Parathyroid adenoma (tissue), 2 donors: Measurements from ENCODE around the gene CLIC3.
"Not testable (repeated sequence)": the region's sequence is repeated elsewhere in the genome, so short reads cannot be mapped to it uniquely, and the experiment has no call there.

Experiments
- H2AFZ ChIP-seq: fragments of 300-600 bp; sonication (generic); one replicate; pipeline ENCODE4 v1.7.0; 2017; ENCODE audit warnings: antibody characterized with exemption, mild to moderate bottlenecking
- H3K27ac ChIP-seq: fragments of 300-600 bp; sonication (generic); one replicate; pipeline ENCODE4 v1.7.0; 2017
- H3K27me3 ChIP-seq: fragments of 300-600 bp; sonication (generic); one replicate; pipeline ENCODE4 v1.7.0; 2017; ENCODE audit warnings: low read length; ENCODE audit not compliant: control insufficient read depth, insufficient read depth
- H3K36me3 ChIP-seq: fragments of 300-600 bp; sonication (generic); one replicate; pipeline ENCODE4 v1.7.0; 2017; ENCODE audit warnings: low read length; ENCODE audit not compliant: control insufficient read depth, insufficient read depth
- H3K4me1 ChIP-seq: fragments of 300-600 bp; sonication (generic); one replicate; pipeline ENCODE4 v1.7.0; 2017; ENCODE audit warnings: control low read depth
- H3K4me2 ChIP-seq: fragments of 300-600 bp; sonication (generic); one replicate; pipeline ENCODE4 v1.7.0; 2017; ENCODE audit warnings: low read length
- H3K4me3 ChIP-seq: fragments of 300-600 bp; sonication (generic); one replicate; pipeline ENCODE4 v1.7.0; 2017; ENCODE audit warnings: low read depth, low read length
- H3K79me2 ChIP-seq: fragments of 300-600 bp; sonication (generic); one replicate; pipeline ENCODE4 v1.7.0; 2017; ENCODE audit warnings: control low read depth
- H3K9ac ChIP-seq: fragments of 300-600 bp; sonication (generic); one replicate; pipeline ENCODE4 v1.7.0; 2017; ENCODE audit warnings: mild to moderate bottlenecking
- H3K9me3 ChIP-seq: fragments of 300-600 bp; sonication (generic); one replicate; pipeline ENCODE4 v1.7.0; 2017; ENCODE audit warnings: low read length; ENCODE audit not compliant: control insufficient read depth
- CTCF ChIP-seq: fragments of 300-600 bp; sonication (generic); IDR thresholded peaks from one replicate; pipeline ENCODE4 v1.7.0; 2017; ENCODE audit warnings: antibody characterized with exemption, mild to moderate bottlenecking
- donor health status: primary hyperparathyroidism.

Gene CLIC3

GRCh38 chr9:137008312-137008711 is 11.9 kb upstream of the CLIC3 start:
- Histone ChIP-seq H3K4me1 (no peaks in the 10 kb centered on the region), H3K36me3 (no peaks in the 10 kb centered on the region), H3K4me2 (no peak overlapping the region), H3K27ac (no peak overlapping the region), H3K9me3 (no peaks in the 10 kb centered on the region), H2AFZ (no peak overlapping the region), H3K79me2 (no peaks in the 10 kb centered on the region), H3K4me3 (no peak overlapping the region), H3K9ac (no peak overlapping the region), H3K27me3 (no peaks in the 10 kb centered on the region)
- TF ChIP-seq CTCF, result no peak

- Histone ChIP-seq H3K4me3 (no peak overlapping the region), H3K4me1 (no peaks in the 10 kb centered on the region), H3K27ac (no peak overlapping the region), H3K4me2 (no peak overlapping the region), H3K79me2 (no peaks in the 10 kb centered on the region), H2AFZ (no peak overlapping the region), H3K9me3 (no peaks in the 10 kb centered on the region), H3K27me3 (no peaks in the 10 kb centered on the region), H3K9ac (no peak overlapping the region), H3K36me3 (no peaks in the 10 kb centered on the region)
- TF ChIP-seq CTCF, result no peak
These were observed 11.5 kb upstream of the CLIC3 start for GRCh38 chr9:137007816-137008270.

GRCh38 chr9:137007108-137007815 is 10.9 kb upstream of the CLIC3 start:
- no peak for TF ChIP-seq CTCF
- Histone ChIP-seq H3K79me2 (no peaks in the 10 kb centered on the region), H3K27ac (no peak overlapping the region), H3K4me3 (no peak overlapping the region), H3K9ac (no peak overlapping the region), H3K36me3 (no peaks in the 10 kb centered on the region), H3K4me1 (no peaks in the 10 kb centered on the region), H3K4me2 (no peak overlapping the region), H3K9me3 (no peaks in the 10 kb centered on the region), H3K27me3 (no peaks in the 10 kb centered on the region), H2AFZ (no peak overlapping the region)

GRCh38 chr9:137006116-137007003 is 10.0 kb upstream of the CLIC3 start:
- Histone ChIP-seq H3K4me2 (no peak overlapping the region), H2AFZ (no peak overlapping the region), H3K4me3 (no peak overlapping the region), H3K27ac (no peak overlapping the region), H3K9ac (no peak overlapping the region), H3K79me2 (no peaks in the 10 kb centered on the region), H3K36me3 (no peaks in the 10 kb centered on the region), H3K9me3 (no peaks in the 10 kb centered on the region), H3K4me1 (no peaks in the 10 kb centered on the region), H3K27me3 (no peaks in the 10 kb centered on the region)
- no peak for TF ChIP-seq CTCF

GRCh38 chr9:137004285-137004684 is 7.9 kb upstream of the CLIC3 start:
- H3K79me2 ChIP-seq, H3K9me3 ChIP-seq, H3K27ac ChIP-seq, H3K4me3 ChIP-seq, H2AFZ ChIP-seq, H3K36me3 ChIP-seq, H3K4me1 ChIP-seq, H3K27me3 ChIP-seq, H3K9ac ChIP-seq, H3K4me2 ChIP-seq: not testable (repeated sequence)
